Panc1 (cell line): ENCODE measurements around the gene GFY.

Experiments used
- POLR2AphosphoS5 ChIP-seq: IDR thresholded peaks from 2 replicates; pipeline ENCODE4 v1.6.1; 2012; ENCODE audit warnings: mild to moderate bottlenecking, low read depth, low read length, moderate library complexity
- SIN3A ChIP-seq: IDR thresholded peaks from 2 replicates; pipeline ENCODE4 v1.6.1; 2012; ENCODE audit warnings: low read depth, mild to moderate bottlenecking, low read length, moderate library complexity, borderline replicate concordance; ENCODE audit not compliant: insufficient read depth
- TF ChIP-seq, protein P1 (sequence below): fragments of 450-650 bp; IDR thresholded peaks from 2 replicates; pipeline ENCODE4 v1.5.1; 2017; ENCODE audit warnings: mild to moderate bottlenecking

DNA sequence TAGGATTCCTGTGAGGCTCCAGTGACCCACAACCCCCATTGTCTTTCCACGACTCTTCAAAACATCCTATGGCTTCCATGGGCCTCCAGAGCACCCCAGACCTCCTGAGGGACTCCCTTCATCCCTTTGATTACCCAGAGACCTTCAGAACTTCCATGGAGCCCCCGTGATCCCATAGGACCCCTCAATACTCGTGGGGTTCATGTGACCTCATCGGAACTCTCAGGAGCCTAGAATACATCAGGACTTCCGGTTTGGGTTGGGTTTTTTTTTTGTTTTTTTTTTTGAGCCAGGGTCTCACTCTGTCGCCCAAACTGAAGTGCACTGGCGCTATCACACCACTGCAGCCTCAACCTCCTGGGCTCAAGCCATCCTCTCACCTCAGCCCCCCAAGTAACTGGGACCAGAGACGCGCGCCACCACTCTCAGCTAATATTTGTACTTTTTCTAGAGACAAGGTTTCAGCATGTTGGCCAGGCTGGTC lies 28.6 kb downstream of the GFY start:
- TF ChIP-seq, protein P1, sequence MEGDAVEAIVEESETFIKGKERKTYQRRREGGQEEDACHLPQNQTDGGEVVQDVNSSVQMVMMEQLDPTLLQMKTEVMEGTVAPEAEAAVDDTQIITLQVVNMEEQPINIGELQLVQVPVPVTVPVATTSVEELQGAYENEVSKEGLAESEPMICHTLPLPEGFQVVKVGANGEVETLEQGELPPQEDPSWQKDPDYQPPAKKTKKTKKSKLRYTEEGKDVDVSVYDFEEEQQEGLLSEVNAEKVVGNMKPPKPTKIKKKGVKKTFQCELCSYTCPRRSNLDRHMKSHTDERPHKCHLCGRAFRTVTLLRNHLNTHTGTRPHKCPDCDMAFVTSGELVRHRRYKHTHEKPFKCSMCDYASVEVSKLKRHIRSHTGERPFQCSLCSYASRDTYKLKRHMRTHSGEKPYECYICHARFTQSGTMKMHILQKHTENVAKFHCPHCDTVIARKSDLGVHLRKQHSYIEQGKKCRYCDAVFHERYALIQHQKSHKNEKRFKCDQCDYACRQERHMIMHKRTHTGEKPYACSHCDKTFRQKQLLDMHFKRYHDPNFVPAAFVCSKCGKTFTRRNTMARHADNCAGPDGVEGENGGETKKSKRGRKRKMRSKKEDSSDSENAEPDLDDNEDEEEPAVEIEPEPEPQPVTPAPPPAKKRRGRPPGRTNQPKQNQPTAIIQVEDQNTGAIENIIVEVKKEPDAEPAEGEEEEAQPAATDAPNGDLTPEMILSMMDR = no peak
- TF ChIP-seq POLR2AphosphoS5 (no peak), SIN3A (no peak)
